ENCODE measurements around the gene GLI1.
"Not testable (repeated sequence)": the region's sequence is repeated elsewhere in the genome, so short reads cannot be mapped to it uniquely, and the experiment has no call there.

The GLI1 gene

GRCh38 chr12:57498132-57498502, 38.5 kb downstream of the GLI1 start:
- no peak for DNase-seq (ENCODE audit: low spot score)

GRCh38 chr12:57498571-57498970, 39.0 kb downstream of the GLI1 start:
- no peak for DNase-seq (ENCODE audit: low spot score)

- no peak for DNase-seq (ENCODE audit: low spot score)
Measured at GRCh38 chr12:57500213-57500612, 40.6 kb downstream of the GLI1 start.

DNA sequence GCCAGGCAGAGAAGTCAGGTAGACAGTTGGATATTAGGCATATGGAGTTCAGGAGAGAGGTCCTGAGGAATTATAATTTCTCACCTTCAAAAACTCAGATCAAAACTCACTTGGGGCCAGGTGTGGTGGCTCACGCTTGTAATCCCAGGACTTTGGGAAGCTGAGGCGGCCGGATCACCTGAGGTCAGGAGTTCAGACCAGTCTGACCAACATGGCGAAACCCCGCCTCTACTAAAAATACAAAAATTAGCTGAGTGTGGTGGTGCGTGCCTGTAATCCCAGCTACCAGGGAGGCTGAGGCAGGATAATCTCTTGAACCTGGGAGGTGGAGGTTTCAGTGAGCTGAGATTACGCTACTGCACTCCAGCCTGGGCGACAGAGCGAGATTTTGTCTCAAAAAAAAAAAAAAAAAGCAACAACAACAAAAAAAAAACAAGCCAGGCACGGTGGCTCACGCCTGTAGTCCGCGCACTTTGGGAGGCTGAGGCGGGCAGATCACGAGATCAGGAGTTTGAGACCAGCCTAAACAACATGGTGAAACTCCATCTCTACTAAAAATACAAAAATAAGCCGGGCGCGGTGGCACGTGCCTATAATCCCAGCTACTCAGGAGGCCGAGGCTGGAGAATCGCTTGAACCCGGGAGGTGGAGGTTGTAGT, 42.9 kb downstream of the GLI1 start:
- DNase-seq (ENCODE audit: low spot score) = not testable (repeated sequence)

- DNase-seq (ENCODE audit: low spot score) = not testable (repeated sequence)
Measured at GRCh38 chr12:57506541-57506940, 47.0 kb downstream of the GLI1 start.

DNA sequence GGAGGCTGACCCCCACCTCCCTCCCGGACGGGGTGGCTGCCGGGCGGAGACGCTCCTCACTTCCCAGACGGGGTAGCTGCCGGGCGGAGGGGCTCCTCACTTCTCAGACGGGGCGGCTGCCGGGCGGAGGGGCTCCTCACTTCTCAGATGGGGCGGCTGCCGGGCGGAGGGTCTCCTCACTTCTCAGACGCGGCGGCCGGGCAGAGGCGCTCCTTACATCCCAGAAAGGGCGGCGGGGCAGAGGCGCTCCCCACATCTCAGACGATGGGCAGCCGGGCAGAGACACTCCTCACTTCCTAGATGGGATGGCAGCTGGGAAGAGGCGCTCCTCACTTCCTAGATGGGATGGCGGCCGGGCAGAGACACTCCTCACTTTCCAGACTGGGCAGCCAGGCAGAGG, 48.2 kb downstream of the GLI1 start:
- not testable (repeated sequence) for DNase-seq (ENCODE audit: low spot score)

DNA sequence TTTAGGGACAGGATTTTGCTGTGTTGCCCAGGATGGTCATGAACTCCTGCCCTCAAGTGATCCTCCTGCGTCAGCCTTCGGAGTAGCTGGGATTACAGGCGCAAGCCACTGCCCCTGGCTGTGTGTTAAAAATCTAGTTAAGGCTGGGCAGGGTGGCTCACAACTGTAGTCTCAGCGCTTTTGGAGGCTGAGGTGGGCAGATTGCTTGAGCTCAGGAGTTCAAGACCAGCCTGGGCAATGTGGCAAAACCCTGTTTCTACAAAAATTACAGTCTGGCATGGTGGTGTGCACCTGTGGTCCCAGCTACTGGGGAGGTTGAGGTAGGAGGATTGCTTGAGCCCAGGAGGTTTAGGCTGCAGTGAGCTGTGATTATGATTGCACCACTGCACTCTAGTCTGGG, 51.6 kb downstream of the GLI1 start:
- no peak for DNase-seq (ENCODE audit: low spot score)

DNA sequence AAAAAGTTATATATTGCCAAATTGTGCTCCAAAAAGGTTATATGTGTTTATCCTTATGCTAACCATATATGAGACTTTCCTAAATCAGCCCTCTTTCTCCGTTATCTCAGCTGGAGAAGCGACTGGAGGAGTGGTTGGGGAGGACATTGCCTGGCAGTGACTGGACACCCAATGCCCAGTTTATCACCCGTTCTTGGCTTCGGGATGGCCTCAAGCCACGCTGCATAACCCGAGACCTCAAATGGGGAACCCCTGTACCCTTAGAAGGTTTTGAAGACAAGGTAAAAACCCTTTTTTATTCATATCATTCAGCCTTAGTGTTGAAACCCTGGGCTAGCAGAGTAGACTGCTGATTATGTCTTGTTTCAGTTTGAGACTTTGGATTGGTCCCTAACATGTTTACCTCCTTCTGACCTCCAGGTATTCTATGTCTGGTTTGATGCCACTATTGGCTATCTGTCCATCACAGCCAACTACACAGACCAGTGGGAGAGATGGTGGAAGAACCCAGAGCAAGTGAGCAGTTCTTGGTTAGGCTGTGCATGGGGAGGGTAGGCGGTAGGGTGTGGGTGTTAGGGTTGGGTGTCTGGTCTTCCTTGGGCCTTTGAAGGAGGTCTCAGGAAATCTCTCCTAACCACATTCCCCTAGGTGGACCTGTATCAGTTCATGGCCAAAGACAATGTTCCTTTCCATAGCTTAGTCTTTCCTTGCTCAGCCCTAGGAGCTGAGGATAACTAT, 52.2 kb downstream of the GLI1 start:
- no peak for DNase-seq (ENCODE audit: low spot score)

DNA sequence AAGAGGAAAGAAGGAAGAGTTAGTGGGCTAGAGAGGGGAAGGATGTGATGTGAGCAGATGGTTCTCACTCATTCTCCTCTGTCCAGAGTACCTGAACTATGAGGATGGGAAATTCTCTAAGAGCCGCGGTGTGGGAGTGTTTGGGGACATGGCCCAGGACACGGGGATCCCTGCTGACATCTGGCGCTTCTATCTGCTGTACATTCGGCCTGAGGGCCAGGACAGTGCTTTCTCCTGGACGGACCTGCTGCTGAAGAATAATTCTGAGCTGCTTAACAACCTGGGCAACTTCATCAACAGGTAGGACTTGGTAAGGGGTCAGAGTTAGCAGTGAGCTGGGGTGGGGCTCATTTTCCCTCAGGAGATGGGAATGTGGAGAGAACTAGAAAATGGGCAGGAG, 53.1 kb downstream of the GLI1 start:
- DNase-seq (ENCODE audit: low spot score) = no peak

GRCh38 chr12:57513266-57513665, 53.7 kb downstream of the GLI1 start:
- no peak for DNase-seq (ENCODE audit: low spot score)

- DNase-seq (ENCODE audit: low spot score) = not testable (repeated sequence)
Measured at GRCh38 chr12:57513677-57514076, 54.1 kb downstream of the GLI1 start.

DNA sequence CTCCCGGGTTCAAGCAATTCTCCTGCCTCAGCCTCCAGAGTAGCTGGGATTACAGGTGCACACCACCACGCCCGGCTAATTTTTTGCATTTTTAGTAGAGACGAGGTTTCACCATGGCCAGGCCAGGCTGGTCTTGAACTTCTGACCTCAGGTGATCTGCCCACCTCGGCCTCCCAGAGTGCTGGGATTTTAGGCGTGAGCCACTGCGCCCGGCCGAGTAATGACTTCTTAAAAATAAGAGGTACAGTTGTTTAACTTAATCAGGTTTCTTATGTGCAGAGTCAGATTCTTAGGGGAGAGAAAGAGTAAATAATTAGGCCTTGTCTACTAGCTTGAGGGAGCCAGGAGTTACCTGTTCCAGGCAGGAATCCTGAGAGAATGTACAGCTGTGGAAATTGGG, 54.7 kb downstream of the GLI1 start:
- not testable (repeated sequence) for DNase-seq (ENCODE audit: low spot score)

- no peak for DNase-seq (ENCODE audit: low spot score)
Measured at GRCh38 chr12:57514720-57515407, 55.3 kb downstream of the GLI1 start.

- no peak for DNase-seq (ENCODE audit: low spot score)
Measured at GRCh38 chr12:57515408-57515933, 55.9 kb downstream of the GLI1 start.

GRCh38 chr12:57515934-57516541, 56.5 kb downstream of the GLI1 start:
- no peak for DNase-seq (ENCODE audit: low spot score)

DNA sequence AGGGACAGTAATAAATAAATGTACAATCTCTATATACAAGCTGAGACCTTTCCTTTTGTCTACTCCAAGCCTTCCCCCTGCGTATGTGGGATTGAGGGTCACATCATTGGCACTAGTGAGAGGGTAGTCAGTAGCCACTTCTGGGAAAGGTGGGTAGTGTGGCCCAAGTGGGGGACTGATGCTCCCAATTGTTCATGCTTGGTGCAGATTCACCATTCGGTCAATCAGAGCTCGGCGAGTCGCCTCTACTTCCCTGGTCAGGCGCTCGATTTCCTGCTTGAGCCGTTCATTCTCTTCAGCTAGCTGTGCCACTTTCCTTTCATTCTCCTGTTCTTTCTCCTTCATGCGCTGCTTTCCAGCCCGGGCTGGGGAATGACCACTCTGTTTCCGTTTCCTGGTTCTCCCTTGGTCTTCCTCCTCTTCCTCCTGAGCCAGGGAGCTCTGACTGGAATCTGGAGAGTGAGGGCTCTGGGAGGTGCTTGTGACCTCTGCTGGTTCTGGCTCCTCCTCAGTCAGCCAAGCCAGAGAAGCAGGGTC, 57.1 kb downstream of the GLI1 start:
- DNase-seq (ENCODE audit: low spot score) = no peak

GRCh38 chr12:57517187-57517586, 57.6 kb downstream of the GLI1 start:
- DNase-seq (ENCODE audit: low spot score) = no peak

DNA sequence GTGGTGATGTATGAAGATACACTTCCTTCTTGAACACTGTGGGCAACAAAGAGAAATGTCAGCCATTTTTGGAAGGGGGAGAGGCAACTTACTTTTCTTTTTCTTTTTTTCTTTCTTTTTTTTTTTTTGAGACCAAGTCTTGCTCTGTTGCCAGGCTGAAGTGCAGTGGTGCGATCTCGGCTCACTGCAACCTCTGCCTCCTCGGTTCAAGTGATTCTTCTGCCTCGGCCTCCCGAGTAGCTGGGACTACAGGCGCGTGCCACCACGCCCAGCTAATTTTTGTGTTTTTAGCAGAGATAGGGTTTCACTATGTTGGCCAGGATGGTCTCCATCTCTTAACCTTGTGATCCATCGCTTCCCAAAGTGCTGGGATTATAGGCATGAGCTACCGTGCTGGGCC, 58.1 kb downstream of the GLI1 start:
- not testable (repeated sequence) for DNase-seq (ENCODE audit: low spot score)

DNA sequence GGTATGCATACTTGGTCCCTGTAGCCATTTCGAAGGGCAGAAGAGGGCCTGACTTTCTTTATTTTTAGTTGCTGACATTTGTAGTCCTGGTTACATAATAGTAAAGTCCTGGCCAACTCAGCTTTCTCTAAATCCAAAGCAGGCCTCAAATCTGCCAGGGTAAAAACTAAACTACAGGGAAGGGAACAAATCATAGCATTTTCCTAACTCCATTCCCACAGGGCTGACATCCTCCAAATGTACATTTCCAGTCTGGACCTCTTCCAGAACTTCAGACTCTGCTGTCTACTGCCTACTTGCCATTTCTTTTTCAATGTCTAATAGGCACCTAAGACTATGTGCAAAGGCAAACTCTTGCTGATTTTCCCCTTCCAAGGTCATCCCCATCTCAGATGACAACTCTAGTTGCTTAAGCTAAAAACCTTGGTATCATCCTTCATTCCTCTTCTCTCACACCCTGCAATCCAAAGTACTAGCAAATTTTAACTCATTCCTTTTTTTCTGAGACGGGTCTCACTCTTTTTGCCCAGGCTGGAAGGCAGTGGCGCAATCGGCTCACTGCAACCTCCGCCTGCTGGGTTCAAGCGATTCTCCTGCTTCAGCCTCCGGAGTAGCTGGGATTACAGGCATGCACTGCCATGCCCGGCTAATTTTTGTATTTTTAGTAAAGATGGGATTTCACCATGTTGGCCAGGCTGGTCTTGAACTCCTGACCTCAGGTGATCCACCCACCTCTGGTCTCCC, 58.8 kb downstream of the GLI1 start:
- DNase-seq (ENCODE audit: low spot score) = no peak

GRCh38 chr12:57518920-57519795, 59.6 kb downstream of the GLI1 start:
- DNase-seq (ENCODE audit: low spot score) = peak; percentile 75

- DNase-seq (ENCODE audit: low spot score) = peak; percentile 80
Measured at GRCh38 chr12:57519796-57520052, 60.1 kb downstream of the GLI1 start.
